B cell (primary cell): Measurements from ENCODE around the gene C3orf18. TPM values are rescaled to one million over a fixed set of nuclear protein-coding genes. Genes with fewer than 3 reads are reported as not detected.

Experiments
- ATAC-seq: fragments of 200-7000 bp; cut with Tn5 transposase; one replicate; pipeline ENCODE4 v1.10.0; 2021; ENCODE audit warnings: low read depth, mild to moderate bottlenecking, moderate number of reproducible peaks, moderate library complexity
- CTCF ChIA-PET: fragments of 350-600 bp; sonication (Branson Sonifier 250); formaldehyde crosslinking; loops from one replicate; lab custom pipeline; 2021; ENCODE audit warnings: antibody characterized with exemption, inconsistent platforms; lab: Charles Lee
- POLR2A ChIA-PET: fragments of 350-600 bp; sonication (Branson Sonifier 250); formaldehyde crosslinking; loops from one replicate; lab custom pipeline; 2021; ENCODE audit warnings: antibody characterized with exemption; lab: Charles Lee
- DNase-seq: peaks from one replicate; pipeline ENCODE4 v3.0.0; 2013
- H2AFZ ChIP-seq: 2 replicates; pipeline ENCODE4 v1.6.1; 2012; ENCODE audit warnings: mild to moderate bottlenecking, low read depth, low read length; ENCODE audit not compliant: insufficient read depth, poor library complexity, severe bottlenecking
- H3K27ac ChIP-seq, 2 donors: 1 replicate in 1 of 2; 2 replicates in 1 of 2; pipeline ENCODE4 v1.5.1; 2012 to 2013; ENCODE audit warnings: low read length in 2 of 2, mild to moderate bottlenecking in 2 of 2, moderate library complexity in 1 of 2
- H3K27me3 ChIP-seq, 4 experiments: fragments of 200-600 bp in 1 of 4; sonication (generic) in 1 of 4; replicated peaks in 1 of 4; 1 replicate in 2 of 4; 2 replicates in 2 of 4; pipeline versions ENCODE4 v1.6.1 to v1.7.0; 2013 to 2016; ENCODE audit warnings: low read length in 3 of 4, mild to moderate bottlenecking in 2 of 4, mixed read lengths in 1 of 4, moderate library complexity in 1 of 4; ENCODE audit not compliant: insufficient read depth in 4 of 4, control insufficient read depth in 3 of 4; ENCODE audit errors: control extremely low read depth in 1 of 4
- H3K36me3 ChIP-seq, 2 experiments: replicated peaks in 1 of 2; 1 replicate in 1 of 2; 2 replicates in 1 of 2; pipeline versions ENCODE4 v1.6.1 to v1.7.1; 2013; ENCODE audit warnings: low read length in 1 of 2; ENCODE audit not compliant: insufficient read depth in 2 of 2, control insufficient read depth in 1 of 2; ENCODE audit errors: control extremely low read depth in 1 of 2, extremely low read depth in 1 of 2
- H3K4me1 ChIP-seq, 2 donors: fragments of 200-600 bp in 1 of 2; sonication (generic) in 1 of 2; 1 replicate in 1 of 2; 2 replicates in 1 of 2; pipeline versions ENCODE4 v1.5.1 to v1.6.1; 2013 to 2017; ENCODE audit warnings: low read length in 2 of 2; ENCODE audit not compliant: control insufficient read depth in 2 of 2, insufficient read depth in 2 of 2
- H3K4me2 ChIP-seq: replicated peaks from 2 replicates; pipeline ENCODE3; 2012; ENCODE audit warnings: mild to moderate bottlenecking, low read depth, low read length; ENCODE audit not compliant: poor library complexity, severe bottlenecking
- H3K4me3 ChIP-seq, 5 experiments: fragments of 200-600 bp in 1 of 5; sonication (generic) in 1 of 5; 1 replicate in 3 of 5; 2 replicates in 2 of 5; pipeline versions ENCODE4 v1.5.1 to v1.7.0; 2011 to 2016; ENCODE audit warnings: low read length in 4 of 5, mild to moderate bottlenecking in 4 of 5, low read depth in 2 of 5, control low read depth in 1 of 5, moderate library complexity in 1 of 5; ENCODE audit not compliant: insufficient read depth in 1 of 5; ENCODE audit errors: control extremely low read depth in 1 of 5, extremely low read depth in 1 of 5
- H3K79me2 ChIP-seq: fragments of 200-600 bp; sonication (generic); one replicate; pipeline ENCODE4 v1.6.0; 2016; ENCODE audit warnings: low read length; ENCODE audit not compliant: control insufficient read depth, insufficient read depth
- H3K9ac ChIP-seq: fragments of 200-600 bp; sonication (generic); 2 replicates; pipeline ENCODE4 v1.6.1; 2017; ENCODE audit warnings: mild to moderate bottlenecking, low read length, moderate library complexity
- H3K9me3 ChIP-seq, 3 donors: one replicate each; pipeline versions ENCODE4 v1.6.1 to v1.7.1; 2013; ENCODE audit warnings: low read length in 2 of 3; ENCODE audit not compliant: control insufficient read depth in 2 of 3, insufficient read depth in 1 of 3; ENCODE audit errors: control extremely low read depth in 1 of 3
- H4K20me1 ChIP-seq: 2 replicates; pipeline ENCODE4 v1.6.0; 2012; ENCODE audit warnings: mild to moderate bottlenecking, low read length; ENCODE audit not compliant: insufficient read depth, control insufficient read depth, poor library complexity, severe bottlenecking
- H3K27ac Mint-ChIP-seq: one replicate; pipeline ENCODE4 v1.8.0; 2021; ENCODE audit warnings: mixed read lengths
- H3K27me3 Mint-ChIP-seq: one replicate; pipeline ENCODE4 v1.8.0; 2021; ENCODE audit warnings: mixed read lengths
- H3K4me1 Mint-ChIP-seq: one replicate; pipeline ENCODE4 v1.8.0; 2021; ENCODE audit warnings: mixed read lengths
- H3K4me3 Mint-ChIP-seq: one replicate; pipeline ENCODE4 v1.8.0; 2021; ENCODE audit warnings: mixed read lengths
- H3K9me3 Mint-ChIP-seq: one replicate; pipeline ENCODE4 v1.8.0; 2022; ENCODE audit warnings: mixed read lengths; ENCODE audit not compliant: insufficient read depth
- EZH2 ChIP-seq: IDR thresholded peaks from 2 replicates; pipeline ENCODE4 v1.6.1; 2012; ENCODE audit warnings: borderline replicate concordance, low read depth, mild to moderate bottlenecking, moderate library complexity, low read length; ENCODE audit not compliant: insufficient read depth, poor library complexity, severe bottlenecking
- WGBS: methylation state at CpG from one replicate; pipeline ENCODE4 v1.1.5; 2013; ENCODE audit warnings: missing lambda C conversion rate; ENCODE audit not compliant: insufficient coverage; 5-methylcytosine and 5-hydroxymethylcytosine counted together
- intact Hi-C: fragments of 100-400 bp; cut with micrococcal nuclease; formaldehyde crosslinking; loops from one replicate; pipeline ENCODE4 v1.10.0; 2022
- polyA plus RNA-seq: library from polyadenylated mRNA; depleted of rRNA; stranded (reverse); fragments of >200 nt; gene quantifications from 2 replicates; pipeline ENCODE4 v1.2.3, GENCODE V29; 2012
- total RNA-seq, 2 donors: library from RNA; stranded (reverse); fragments of 120-200 nt in 1 of 2; gene quantifications; 1 replicate in 1 of 2; 2 replicates in 1 of 2; pipeline versions ENCODE4 v1.2.3 to v1.2.4, GENCODE V29; 2013 to 2022
- TF ChIP-seq, protein P1 (sequence below): fragments of 200-600 bp; IDR thresholded peaks from one replicate; pipeline ENCODE4 v1.8.0; 2022; ENCODE audit warnings: antibody characterized with exemption, mild to moderate bottlenecking

C3orf18 gene
- total and polyA plus RNA-seq, 2 donors (not counting 1 experiment from before 2014, with no cell fraction given) = 14.3 to 15.4 TPM

DNA sequence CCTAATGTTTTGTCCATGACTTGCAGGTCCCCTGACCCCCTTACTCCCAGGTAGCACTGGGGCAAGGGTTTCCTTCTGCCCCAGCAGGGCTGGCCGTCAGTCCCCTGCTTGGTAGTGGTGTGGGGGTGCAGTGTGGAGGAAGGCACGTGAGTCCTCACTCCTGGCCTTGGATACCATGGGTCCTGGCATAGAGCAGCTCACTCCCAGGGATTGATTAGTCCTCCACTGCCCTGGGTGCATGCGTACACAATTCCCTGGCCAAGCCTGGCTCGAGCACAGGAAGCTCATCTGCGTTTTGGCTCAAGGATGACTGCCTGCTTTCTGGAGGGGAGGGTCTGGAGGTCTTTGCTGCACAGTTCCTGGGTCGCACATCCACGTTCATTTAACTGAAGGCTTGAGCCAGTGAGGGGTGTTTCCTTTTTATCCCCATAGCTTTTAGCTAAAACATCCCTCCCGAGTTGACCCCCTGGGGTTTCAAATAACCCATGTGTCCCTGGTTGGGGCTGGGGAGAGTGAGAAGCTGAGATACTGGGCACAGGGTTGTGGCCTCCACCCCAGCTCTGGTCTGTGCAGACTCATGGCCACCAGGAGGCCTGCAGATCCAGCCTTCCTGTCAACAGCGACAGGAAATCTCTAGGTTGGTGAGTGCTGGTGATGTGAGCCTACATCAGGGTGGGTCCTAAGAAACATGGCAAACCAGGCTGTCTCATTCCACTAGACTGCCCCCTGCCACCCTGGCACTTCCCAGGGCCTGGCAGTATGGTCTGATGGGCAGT, 13.3 kb upstream of the C3orf18 start:
- no peak overlapping the region for H3K27ac Mint-ChIP-seq
- no peaks in the 10 kb centered on the region for H3K27me3 ChIP-seq
- no peak overlapping the region for H3K9ac ChIP-seq
- no peak overlapping the region for H2AFZ ChIP-seq
- H3K9me3 ChIP-seq = no peaks in the 10 kb centered on the region
- ChIA-PET POLR2A (no interaction called here), CTCF (interaction anchor here (16.8 kb wide), 1 partner anchor 31 kb away, joined by 541 read pairs; the partner anchor contains the start of genes CISH and MAPKAPK3)
- intact Hi-C loops = no loop called here
- no peaks in the 10 kb centered on the region for H3K79me2 ChIP-seq
- H3K9me3 Mint-ChIP-seq = no peaks in the 10 kb centered on the region
- H3K4me3 ChIP-seq = no peak overlapping the region
- DNase-seq (no peak), ATAC-seq (no peak)
- peaks cover 0 to 39% of the 10 kb centered on the region in 2 experiments for H3K36me3 ChIP-seq
- no peaks in the 10 kb centered on the region for H3K4me1 ChIP-seq
- no peak for TF ChIP-seq EZH2
- H3K27me3 Mint-ChIP-seq = no peaks in the 10 kb centered on the region
- no peaks in the 10 kb centered on the region for H4K20me1 ChIP-seq
- H3K4me1 Mint-ChIP-seq = no peaks in the 10 kb centered on the region
- H3K27ac ChIP-seq = no peak overlapping the region
- WGBS = 97% methylated on average over 4 of the region's 9 CpGs
- no peak overlapping the region for H3K4me3 Mint-ChIP-seq
- no peak overlapping the region for H3K4me2 ChIP-seq

DNA sequence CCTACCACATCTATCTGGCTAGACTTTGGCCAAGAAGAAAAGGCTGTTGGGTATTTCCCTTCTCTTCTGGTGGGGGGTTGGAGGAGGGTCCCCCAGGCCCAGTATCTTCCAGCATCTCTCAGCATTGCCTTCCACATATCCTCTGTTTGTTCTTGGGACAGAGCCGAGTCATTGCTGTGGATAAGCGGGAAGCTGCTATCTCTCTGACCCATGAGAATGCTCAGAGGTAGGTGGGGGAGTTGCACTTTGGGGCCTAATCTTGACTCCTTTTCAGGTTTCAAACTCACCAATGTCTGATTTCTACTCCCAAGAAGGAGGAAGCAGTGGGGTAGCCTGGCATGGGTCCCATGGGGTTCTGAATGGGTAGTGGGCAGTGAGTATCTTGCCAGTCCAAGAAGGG, 9.8 kb upstream of the C3orf18 start:
- POLR2A ChIA-PET = no interaction called here
- Histone ChIP-seq H4K20me1 (no peaks in the 10 kb centered on the region), H3K79me2 (peaks cover 7% of the 10 kb centered on the region), H3K4me1 (peaks cover 0 to 2% of the 10 kb centered on the region in 2 donors), H3K4me3 (no peak overlapping the region), H3K9ac (no peak overlapping the region), H2AFZ (no peak overlapping the region), H3K4me2 (no peak overlapping the region), H3K27ac (no peak overlapping the region), H3K36me3 (peaks cover 0 to 54% of the 10 kb centered on the region in 2 experiments), H3K27me3 (no peaks in the 10 kb centered on the region), H3K9me3 (no peaks in the 10 kb centered on the region)
- Mint-ChIP-seq H3K4me1 (no peaks in the 10 kb centered on the region), H3K9me3 (no peaks in the 10 kb centered on the region), H3K27ac (no peak overlapping the region), H3K4me3 (no peak overlapping the region), H3K27me3 (no peaks in the 10 kb centered on the region)
- DNase-seq = no peak
- no peak for ATAC-seq
- intact Hi-C loops = no loop called here
- WGBS = 92% methylated on average over 2 of the region's 2 CpGs
- CTCF ChIA-PET = interaction anchor here (9.1 to 16.8 kb wide), 2 partner anchors 12 to 35 kb away, joined by 116 to 541 read pairs; partner anchors contain the start of genes CISH and MAPKAPK3
- TF ChIP-seq, protein P1, sequence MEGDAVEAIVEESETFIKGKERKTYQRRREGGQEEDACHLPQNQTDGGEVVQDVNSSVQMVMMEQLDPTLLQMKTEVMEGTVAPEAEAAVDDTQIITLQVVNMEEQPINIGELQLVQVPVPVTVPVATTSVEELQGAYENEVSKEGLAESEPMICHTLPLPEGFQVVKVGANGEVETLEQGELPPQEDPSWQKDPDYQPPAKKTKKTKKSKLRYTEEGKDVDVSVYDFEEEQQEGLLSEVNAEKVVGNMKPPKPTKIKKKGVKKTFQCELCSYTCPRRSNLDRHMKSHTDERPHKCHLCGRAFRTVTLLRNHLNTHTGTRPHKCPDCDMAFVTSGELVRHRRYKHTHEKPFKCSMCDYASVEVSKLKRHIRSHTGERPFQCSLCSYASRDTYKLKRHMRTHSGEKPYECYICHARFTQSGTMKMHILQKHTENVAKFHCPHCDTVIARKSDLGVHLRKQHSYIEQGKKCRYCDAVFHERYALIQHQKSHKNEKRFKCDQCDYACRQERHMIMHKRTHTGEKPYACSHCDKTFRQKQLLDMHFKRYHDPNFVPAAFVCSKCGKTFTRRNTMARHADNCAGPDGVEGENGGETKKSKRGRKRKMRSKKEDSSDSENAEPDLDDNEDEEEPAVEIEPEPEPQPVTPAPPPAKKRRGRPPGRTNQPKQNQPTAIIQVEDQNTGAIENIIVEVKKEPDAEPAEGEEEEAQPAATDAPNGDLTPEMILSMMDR = no peak
